ENCODE measurements around the gene MUC5B. TPM values are rescaled to one million over a fixed set of nuclear protein-coding genes. Genes with fewer than 3 reads are reported as not detected.

MUC5B gene
- total and polyA plus RNA-seq, 2 of the 13 experiments (the other 11 are each of a cell fraction or from before 2014, with no cell fraction given) = 0.01 TPM; not detected in 1

DNA sequence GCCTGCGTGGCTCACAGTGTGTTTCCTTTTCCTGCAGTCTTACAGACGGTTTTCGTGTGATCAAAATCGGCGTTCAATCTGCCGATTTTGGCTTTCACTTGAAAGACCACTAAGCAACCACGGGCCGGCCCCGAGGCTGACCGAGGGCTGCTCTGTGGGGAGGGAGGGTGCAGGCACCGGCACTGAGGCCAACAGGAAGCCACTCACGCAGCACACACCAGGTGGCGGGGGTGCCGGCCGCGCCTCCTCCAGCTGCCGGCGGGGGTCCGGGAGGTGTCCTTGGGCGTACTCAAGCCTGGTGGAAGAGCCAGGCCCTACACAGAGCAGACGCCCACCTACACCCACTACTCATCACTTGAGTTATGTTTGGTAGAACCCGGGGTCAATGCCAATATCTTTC lies 72.2 kb downstream of the MUC5B start (continued):
- TF ChIP-seq PTBP1 (IDR thresholded peaks at IDR 0.05; ENCODE audit: low read depth, low read length, poor library complexity, severe bottlenecking) = no peak

DNA sequence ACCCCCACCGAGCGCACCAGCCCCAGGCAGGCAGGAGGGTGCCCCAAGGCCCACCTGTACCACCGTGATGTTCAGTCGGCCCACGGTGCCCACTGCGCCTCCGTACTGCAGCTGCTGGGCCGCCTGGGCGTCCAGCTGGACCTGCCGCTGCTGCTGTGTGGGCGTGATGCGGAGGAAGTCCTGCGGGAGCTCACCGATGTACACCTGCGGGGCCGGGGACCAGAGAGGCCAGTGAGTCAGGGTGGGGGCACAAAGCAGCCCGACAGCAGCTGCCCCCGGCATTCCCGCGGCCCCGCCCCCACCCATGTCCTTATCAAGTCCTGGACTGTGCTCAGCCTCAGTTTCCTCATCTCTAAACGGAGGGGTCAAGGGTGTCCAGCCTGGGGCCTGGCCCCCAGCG lies 72.7 kb downstream of the MUC5B start:
- TF ChIP-seq MATR3 (CRISPR knock-in tag; IDR thresholded peaks at IDR 0.05) (no peak), ZNF550 (CRISPR knock-in tag; IDR thresholded peaks at IDR 0.05; ENCODE audit: borderline replicate concordance) (no peak), AGO2 (optimal IDR thresholded peaks at IDR 0.05; ENCODE audit: low read depth, low read length) (peak; percentile 42), MIER2 (CRISPR knock-in tag; IDR thresholded peaks at IDR 0.05) (no peak)
- in situ Hi-C loops (cut with HindIII; ENCODE audit: extremely low pct_ligation_motif_present, low pct_unique_long_range_greater_than_20kb) = loop anchor here (10.0 kb wide), 1 partner anchor 89 kb away; the partner anchor contains the start of gene BRSK2
- no peak for FAIRE-seq
- no peaks in the 10 kb centered on the region; the same call in 1 of the 2 replicates for H4K20me1 ChIP-seq (ENCODE audit: insufficient read depth, low read length)
- H3K9ac ChIP-seq (ENCODE audit: insufficient read depth, low read depth, low read length) = no peak overlapping the region
- H3K36me3 ChIP-seq (replicated peaks in 1 of 2; ENCODE audit: control insufficient read depth in 1 of 2, insufficient read depth in 2 of 2, low read length in 2 of 2) = peaks cover 15 to 36% of the 10 kb centered on the region in 2 experiments; a peak in 4 of 5 replicates
- no peak overlapping the region for H3K4me3 ChIP-seq (replicated peaks in 1 of 3; ENCODE audit: insufficient read depth in 1 of 3, low read depth in 2 of 3, low read length in 3 of 3)
- ChIA-PET CTCF (ENCODE audit: low intra/inter-chr PET ratio, low total read pairs) (no interaction called here), POLR2A (no interaction called here)
- ATAC-seq = no peak
- BruUV-seq (replicated peaks) = no TSS peak
- H3K9me3 ChIP-seq (ENCODE audit: low read length) = no peaks in the 10 kb centered on the region
- H3K4me2 ChIP-seq (ENCODE audit: low read depth, low read length) = no peak overlapping the region
- H3K79me2 ChIP-seq (ENCODE audit: insufficient read depth, low read length) = peaks cover 38% of the 10 kb centered on the region
- 100% methylated on average over 3 of the region's 23 CpGs for WGBS (ENCODE audit: low lambda C conversion rate)
- intact Hi-C loops (cut with micrococcal nuclease; ENCODE audit: unreplicated experiment) = no loop called here
- H3K27ac ChIP-seq (ENCODE audit: extremely low read length, insufficient read depth, low read length) = no peak overlapping the region
- no peak for DNase-seq (ENCODE audit: low spot score)
- H2AFZ ChIP-seq (ENCODE audit: low read length) = no peak overlapping the region
- H3K4me1 ChIP-seq (ENCODE audit: insufficient read depth, low read length) = peaks cover 36% of the 10 kb centered on the region
- H3K27me3 ChIP-seq (ENCODE audit: control insufficient read depth in 1 of 2, insufficient read depth in 2 of 2, low read length in 2 of 2) = no peaks in the 10 kb centered on the region

- intact Hi-C loops (cut with micrococcal nuclease; ENCODE audit: unreplicated experiment) = no loop called here
These were observed 73.4 kb downstream of the MUC5B start for GRCh38 chr11:1296287-1296686.

More at GRCh38 chr11:1296287-1296686, 73.4 kb downstream of the MUC5B start:
- 96% methylated on average over 9 of the region's 9 CpGs for WGBS (ENCODE audit: low lambda C conversion rate)
- Histone ChIP-seq H3K4me3 (replicated peaks in 1 of 3; ENCODE audit: insufficient read depth in 1 of 3, low read depth in 2 of 3, low read length in 3 of 3) (no peak overlapping the region), H3K27ac (ENCODE audit: extremely low read length, insufficient read depth, low read length) (no peak overlapping the region), H3K36me3 (replicated peaks in 1 of 2; ENCODE audit: control insufficient read depth in 1 of 2, insufficient read depth in 2 of 2, low read length in 2 of 2) (peaks cover 14 to 32% of the 10 kb centered on the region in 2 experiments; a peak in 4 of 5 replicates), H3K4me1 (ENCODE audit: insufficient read depth, low read length) (peaks cover 39% of the 10 kb centered on the region), H3K27me3 (ENCODE audit: control insufficient read depth in 1 of 2, insufficient read depth in 2 of 2, low read length in 2 of 2) (no peaks in the 10 kb centered on the region), H3K9ac (ENCODE audit: insufficient read depth, low read depth, low read length) (no peak overlapping the region), H3K4me2 (ENCODE audit: low read depth, low read length) (no peak overlapping the region), H3K9me3 (ENCODE audit: low read length) (no peaks in the 10 kb centered on the region), H2AFZ (ENCODE audit: low read length) (no peak overlapping the region), H4K20me1 (ENCODE audit: insufficient read depth, low read length) (no peaks in the 10 kb centered on the region; the same call in 1 of the 2 replicates), H3K79me2 (ENCODE audit: insufficient read depth, low read length) (peaks cover 45% of the 10 kb centered on the region)
- no peak for TF ChIP-seq THAP11 (CRISPR knock-in tag; IDR thresholded peaks at IDR 0.05)
- TF ChIP-seq ZSCAN25 (CRISPR knock-in tag; IDR thresholded peaks at IDR 0.05) = no peak
- TF ChIP-seq, protein P1, sequence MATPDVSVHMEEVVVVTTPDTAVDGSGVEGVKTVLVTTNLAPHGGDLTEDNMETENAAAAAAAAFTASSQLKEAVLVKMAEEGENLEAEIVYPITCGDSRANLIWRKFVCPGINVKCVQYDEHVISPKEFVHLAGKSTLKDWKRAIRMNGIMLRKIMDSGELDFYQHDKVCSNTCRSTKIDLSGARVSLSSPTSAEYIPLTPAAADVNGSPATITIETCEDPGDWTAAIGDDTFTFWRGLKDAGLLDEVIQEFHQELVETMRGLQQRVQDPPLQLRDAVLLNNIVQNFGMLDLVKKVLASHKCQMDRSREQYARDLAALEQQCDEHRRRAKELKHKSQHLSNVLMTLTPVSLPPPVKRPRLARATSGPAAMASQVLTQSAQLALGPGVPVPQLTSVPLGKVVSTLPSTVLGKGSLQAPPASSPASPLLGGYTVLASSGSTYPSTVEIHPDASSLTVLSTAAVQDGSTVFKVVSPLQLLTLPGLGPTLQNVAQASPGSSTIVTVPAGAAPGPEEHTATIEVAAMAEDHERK (CRISPR knock-in tag; IDR thresholded peaks at IDR 0.05; ENCODE audit: low read depth) = no peak
- no peak for TF ChIP-seq KMT2A (CRISPR knock-in tag; IDR thresholded peaks at IDR 0.05)
- no peak for TF ChIP-seq U2AF2 (IDR thresholded peaks at IDR 0.05; ENCODE audit: low read depth, low read length)
- TF ChIP-seq, protein P2, sequence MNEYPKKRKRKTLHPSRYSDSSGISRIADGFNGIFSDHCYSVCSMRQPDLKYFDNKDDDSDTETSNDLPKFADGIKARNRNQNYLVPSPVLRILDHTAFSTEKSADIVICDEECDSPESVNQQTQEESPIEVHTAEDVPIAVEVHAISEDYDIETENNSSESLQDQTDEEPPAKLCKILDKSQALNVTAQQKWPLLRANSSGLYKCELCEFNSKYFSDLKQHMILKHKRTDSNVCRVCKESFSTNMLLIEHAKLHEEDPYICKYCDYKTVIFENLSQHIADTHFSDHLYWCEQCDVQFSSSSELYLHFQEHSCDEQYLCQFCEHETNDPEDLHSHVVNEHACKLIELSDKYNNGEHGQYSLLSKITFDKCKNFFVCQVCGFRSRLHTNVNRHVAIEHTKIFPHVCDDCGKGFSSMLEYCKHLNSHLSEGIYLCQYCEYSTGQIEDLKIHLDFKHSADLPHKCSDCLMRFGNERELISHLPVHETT (CRISPR knock-in tag; conservative IDR thresholded peaks at IDR 0.05) = no peak
- TF ChIP-seq ZBTB37 (CRISPR knock-in tag; IDR thresholded peaks at IDR 0.05) = no peak
- ChIA-PET POLR2A (no interaction called here), CTCF (ENCODE audit: low intra/inter-chr PET ratio, low total read pairs) (no interaction called here)
- no peak for ATAC-seq
- no peak for FAIRE-seq
- in situ Hi-C loops (cut with HindIII; ENCODE audit: extremely low pct_ligation_motif_present, low pct_unique_long_range_greater_than_20kb) = loop anchor here (10.0 kb wide), 1 partner anchor 89 kb away; the partner anchor contains the start of gene BRSK2
- no TSS peak for BruUV-seq (replicated peaks)
- DNase-seq (ENCODE audit: low spot score) = no peak

Data from HepG2 (cell line).